Measurements from ENCODE around the gene S100PBP.

S100PBP gene

DNA sequence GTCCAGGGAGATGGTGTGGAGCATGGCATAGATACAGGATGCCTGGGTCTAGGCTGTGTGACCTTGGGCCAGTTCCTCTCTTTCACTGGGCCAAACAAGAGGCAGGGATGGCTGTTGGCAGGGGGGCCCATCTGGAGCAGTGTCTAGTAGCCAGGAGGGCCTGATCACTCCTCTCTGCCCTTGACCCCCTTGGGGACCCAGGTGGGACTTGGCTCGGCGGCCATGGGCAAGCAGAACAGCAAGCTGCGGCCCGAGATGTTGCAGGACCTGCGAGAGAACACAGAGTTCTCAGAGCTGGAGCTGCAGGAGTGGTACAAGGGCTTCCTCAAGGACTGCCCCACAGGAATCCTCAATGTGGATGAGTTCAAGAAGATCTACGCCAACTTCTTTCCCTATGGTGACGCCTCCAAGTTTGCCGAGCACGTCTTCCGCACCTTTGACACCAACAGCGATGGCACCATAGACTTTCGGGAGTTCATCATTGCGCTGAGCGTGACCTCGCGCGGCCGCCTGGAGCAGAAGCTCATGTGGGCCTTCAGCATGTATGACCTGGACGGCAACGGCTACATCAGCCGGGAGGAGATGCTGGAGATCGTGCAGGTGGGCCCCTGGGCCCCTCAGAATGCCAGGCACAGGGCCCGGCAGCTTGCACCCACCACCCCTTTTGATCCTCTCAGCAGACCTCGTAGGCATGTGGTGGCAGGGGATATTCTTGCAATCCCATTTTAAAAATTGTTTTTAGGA is 71.4 kb downstream of the S100PBP start:
- DNase-seq = no peak

GRCh38 chr1:32889731-32890278 is 72.4 kb downstream of the S100PBP start:
- DNase-seq = no peak

GRCh38 chr1:32890516-32891240 is 73.2 kb downstream of the S100PBP start:
- DNase-seq = no peak

DNA sequence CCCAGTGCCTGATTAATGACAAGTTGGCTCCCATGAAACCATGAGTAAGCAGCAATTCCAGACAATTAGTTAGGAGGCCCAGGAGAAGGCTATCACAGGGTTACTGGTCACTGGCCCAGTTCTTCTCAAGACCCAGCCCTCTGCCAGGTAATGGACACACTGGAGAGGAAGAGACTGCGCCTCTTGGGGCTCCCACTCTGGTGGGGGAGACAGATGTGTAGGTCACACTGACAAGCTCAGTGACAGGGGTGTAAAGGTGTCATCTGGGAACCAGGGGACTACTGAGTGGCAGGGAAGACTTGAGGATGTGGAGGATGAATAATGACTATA is 73.8 kb downstream of the S100PBP start:
- DNase-seq = no peak

- DNase-seq = no peak
Measured at GRCh38 chr1:32891630-32892029, 74.2 kb downstream of the S100PBP start.

DNA sequence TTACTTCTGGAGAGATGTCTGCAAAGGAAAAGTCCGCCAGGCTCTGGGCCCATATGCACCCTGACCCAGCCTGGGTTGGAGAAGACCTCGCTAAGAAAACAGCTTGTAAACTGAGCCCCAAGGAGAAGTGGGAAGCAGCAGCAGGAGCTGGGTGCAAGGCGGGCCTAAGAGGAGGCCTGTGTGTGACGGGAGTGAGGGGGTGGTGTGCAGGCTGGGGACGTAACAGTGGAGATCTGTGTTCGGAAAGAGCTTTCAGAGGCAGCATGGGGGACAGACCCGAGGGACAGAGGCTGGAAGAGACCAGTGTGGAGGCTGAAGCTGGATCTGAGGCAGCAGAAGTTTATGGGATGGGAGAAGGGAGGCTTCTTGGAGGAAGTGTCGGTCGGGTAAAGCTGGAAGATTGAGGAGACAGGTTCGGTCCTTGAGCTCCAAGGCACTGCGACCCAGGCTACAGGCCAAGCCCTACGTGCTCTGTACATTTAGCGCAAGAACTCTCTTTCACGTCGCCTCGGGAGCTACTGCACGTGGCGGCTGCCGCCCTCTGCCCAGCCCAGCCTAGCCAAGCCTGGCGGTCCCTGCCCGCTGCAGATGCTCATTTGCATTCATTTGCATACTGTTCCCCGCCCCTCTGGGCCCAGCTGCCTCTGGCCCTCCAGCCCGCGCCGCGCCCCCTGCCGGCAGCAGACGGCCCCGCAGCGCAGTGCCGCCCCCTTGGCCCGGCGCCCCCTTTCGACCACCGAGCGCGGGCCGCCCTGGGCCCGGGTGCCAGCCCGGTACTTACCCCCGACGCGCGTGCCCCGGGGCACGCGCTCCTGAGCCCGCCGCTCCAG is 75.1 kb downstream of the S100PBP start:
- peak; percentile 21 for DNase-seq

DNA sequence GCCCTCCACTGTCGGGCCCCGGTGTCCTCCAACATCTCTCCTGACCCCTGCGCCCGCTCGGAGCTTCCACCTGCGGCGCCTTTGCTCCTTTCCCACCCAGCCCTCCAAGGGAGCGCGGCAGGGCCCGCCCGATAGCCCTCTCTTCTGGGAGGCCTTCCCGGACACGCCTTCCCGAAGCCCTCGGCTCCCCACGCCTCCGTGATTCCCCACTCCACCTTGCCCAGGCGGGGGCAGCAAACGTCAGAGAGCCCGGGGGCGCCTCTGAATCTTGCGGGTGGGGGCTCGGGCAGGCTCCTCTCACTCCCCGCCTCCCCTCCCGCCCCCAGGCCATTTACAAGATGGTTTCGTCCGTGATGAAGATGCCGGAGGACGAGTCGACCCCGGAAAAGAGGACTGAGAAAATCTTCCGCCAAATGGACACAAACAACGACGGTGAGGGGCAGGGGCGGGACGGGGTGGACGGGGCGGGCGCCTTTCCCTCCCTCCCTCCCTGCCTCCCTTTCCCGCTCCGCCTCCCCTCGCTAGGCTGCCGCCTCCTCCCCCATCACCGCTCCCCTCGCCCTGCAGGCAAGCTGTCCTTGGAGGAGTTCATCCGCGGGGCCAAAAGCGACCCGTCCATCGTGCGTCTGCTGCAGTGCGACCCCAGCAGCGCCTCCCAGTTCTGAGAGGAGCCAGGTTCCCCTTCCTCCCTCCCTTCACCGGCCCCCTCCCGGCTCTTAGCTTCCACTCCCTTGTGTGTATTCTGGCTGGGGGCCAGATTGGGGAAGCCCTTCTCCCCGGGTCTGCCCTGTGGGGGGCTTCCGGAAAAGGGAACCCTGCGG is 76.0 kb downstream of the S100PBP start:
- DNase-seq = peak; percentile 22

- DNase-seq = no peak
Measured at GRCh38 chr1:32894019-32894600, 76.7 kb downstream of the S100PBP start.

GRCh38 chr1:32894681-32895080 is 77.2 kb downstream of the S100PBP start:
- DNase-seq = no peak

- DNase-seq = no peak
Measured at GRCh38 chr1:32895325-32896215, 78.1 kb downstream of the S100PBP start.

DNA sequence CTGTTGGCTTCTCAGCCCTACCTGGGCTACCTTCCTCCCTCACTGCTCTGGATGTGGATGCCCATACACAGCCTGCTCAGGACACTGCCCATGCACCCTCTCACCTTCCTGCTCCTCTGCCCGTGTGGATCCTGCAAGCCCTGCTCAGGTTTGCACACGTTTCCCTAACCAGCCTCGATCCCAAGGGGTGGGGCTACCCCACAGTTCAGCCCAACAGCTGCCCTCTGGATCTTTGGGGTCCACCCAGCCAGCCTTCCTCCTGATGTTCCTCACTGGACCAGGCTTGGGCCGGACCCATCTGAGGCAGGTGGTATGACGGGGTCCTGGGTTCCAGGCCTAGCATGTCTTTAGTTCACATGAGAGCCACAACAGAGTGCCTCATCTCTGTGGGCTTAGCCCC is 79.0 kb downstream of the S100PBP start:
- no peak for DNase-seq

- DNase-seq = no peak
Measured at GRCh38 chr1:32897082-32898049, 79.9 kb downstream of the S100PBP start.

DNA sequence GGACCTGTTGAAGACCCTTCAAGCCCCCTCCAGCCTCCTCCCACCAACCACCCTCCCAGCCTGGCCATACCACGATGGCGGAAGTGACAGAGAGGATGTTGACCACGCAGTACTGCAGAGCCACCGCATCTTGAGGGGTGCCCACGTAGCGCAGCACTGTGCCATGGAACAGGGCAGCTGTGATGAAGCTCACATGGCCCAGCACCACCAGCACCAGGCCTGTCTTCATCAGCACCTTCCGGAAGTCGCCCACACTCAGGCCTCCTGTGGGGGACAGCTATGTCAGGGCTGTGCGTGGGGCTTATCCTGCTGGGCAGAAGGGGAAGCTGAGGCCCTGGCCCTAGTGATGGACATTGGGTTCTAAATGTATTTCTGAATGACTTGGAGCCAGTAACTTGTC is 80.6 kb downstream of the S100PBP start:
- DNase-seq = no peak

- DNase-seq = no peak
Measured at GRCh38 chr1:32898958-32899357, 81.5 kb downstream of the S100PBP start.

GRCh38 chr1:32899586-32900296 is 82.3 kb downstream of the S100PBP start:
- no peak for DNase-seq

GRCh38 chr1:32900371-32900955 is 83.0 kb downstream of the S100PBP start:
- DNase-seq = peak; percentile 22

DNA sequence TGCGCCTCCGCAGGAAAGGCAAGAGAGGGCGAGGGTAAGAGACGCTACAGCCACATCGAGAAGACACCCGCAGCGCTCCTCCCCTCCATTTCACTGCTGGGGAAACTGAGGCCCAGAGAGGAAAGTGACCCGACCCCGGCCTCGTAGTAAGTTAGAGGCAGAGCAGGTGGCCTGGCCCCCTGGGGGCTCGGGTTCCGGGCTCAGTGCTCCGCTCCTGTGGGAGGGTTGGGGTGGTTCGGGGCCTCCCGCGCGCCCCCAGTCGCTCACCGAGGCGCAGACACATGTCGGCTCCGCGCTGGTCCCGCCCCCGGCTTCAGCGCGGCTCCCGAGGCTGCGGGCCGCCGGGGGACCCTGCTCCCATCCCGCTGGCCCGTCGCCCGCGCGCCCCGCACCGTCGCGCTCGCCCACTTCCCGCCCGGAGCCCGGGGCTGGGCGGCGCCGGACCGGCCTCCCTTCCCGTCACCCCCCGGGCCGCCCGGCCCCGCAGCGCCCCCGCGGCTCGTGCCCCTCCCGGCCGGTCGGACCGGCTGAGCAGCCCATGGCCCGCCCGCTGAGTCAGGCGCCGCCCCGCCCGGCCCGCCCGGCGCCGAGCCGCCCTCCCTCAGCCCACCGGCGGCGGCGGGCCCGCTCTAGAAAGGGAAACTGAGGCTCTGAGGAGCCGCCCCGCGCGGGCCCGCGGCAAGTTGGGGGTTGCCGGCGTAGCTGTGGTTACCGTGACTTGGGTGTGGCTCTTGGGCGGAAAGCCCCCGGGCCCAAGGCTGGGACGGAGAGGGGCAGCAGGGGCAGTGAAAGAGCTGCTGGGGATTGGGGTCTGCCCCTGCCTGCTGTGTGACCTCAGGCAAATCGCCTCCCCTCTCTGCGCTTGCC is 83.7 kb downstream of the S100PBP start, which contains the start of gene TMEM54:
TMEM54 (minus strand) TSS at position 434 of the 867 bp plus-strand sequence; CDS start at position 283, 151 bp downstream.
- peak; percentile 41 for DNase-seq

Measured in fibroblast of skin of abdomen (primary cell).